SK-N-SH (cell line): ENCODE results near the gene PIBF1. TPM values are rescaled to one million over a fixed set of nuclear protein-coding genes. Genes with fewer than 3 reads are reported as not detected.

ENCODE experiments used
- CTCF ChIA-PET: fragments of 300-600, 350-600 bp; formaldehyde crosslinking; extraction: SDS; loops from one replicate; lab custom pipeline; 2021; lab: Yijun Ruan, JAX
- POLR2A ChIA-PET: fragments of 350-600 bp; sonication (Branson Sonifier 250); formaldehyde crosslinking; extraction: SDS; loops from one replicate; lab custom pipeline; 2020; ENCODE audit warnings: antibody characterized with exemption, inconsistent platforms; lab: Yijun Ruan, JAX
- DNase-seq: peaks from one replicate; pipeline ENCODE4 v3.0.0; 2012
- H2AFZ ChIP-seq: fragments of 200-600 bp; sonication (generic); 2 replicates; pipeline ENCODE4 v1.8.1; 2016; ENCODE audit warnings: antibody characterized with exemption, mild to moderate bottlenecking, low read depth
- H3F3A ChIP-seq: fragments of 200-600 bp; sonication (generic); replicated peaks from 2 replicates; pipeline ENCODE3; 2016; ENCODE audit warnings: antibody characterized with exemption, mild to moderate bottlenecking; ENCODE audit not compliant: insufficient read depth
- H3K27ac ChIP-seq, 2 experiments: fragments of 200-500 bp in 1 of 2; fragments of 200-600 bp in 1 of 2; sonication (Bioruptor generic) in 1 of 2; sonication (generic), shearing (Covaris generic) in 1 of 2; 2 replicates each; pipeline versions ENCODE4 v1.5.1 to v1.6.1; 2014 to 2016; ENCODE audit warnings: low read depth in 2 of 2, inconsistent platforms in 1 of 2, low read length in 1 of 2, mild to moderate bottlenecking in 1 of 2, mixed read lengths in 1 of 2
- H3K27me3 ChIP-seq: fragments of 200-600 bp; sonication (generic), shearing (Covaris generic); 2 replicates; pipeline ENCODE4 v1.6.1; 2016; ENCODE audit warnings: mixed run types; ENCODE audit not compliant: insufficient read depth
- H3K36me3 ChIP-seq, 2 experiments: fragments of 200-500 bp in 1 of 2; fragments of 200-600 bp in 1 of 2; sonication (Bioruptor generic) in 1 of 2; sonication (generic) in 1 of 2; replicated peaks in 1 of 2; 2 replicates each; pipeline versions ENCODE3 to v1.5.1; 2014 to 2016; ENCODE audit warnings: low read length in 1 of 2, mild to moderate bottlenecking in 1 of 2; ENCODE audit not compliant: insufficient read depth in 2 of 2, control insufficient read depth in 1 of 2
- H3K4me1 ChIP-seq, 2 experiments: fragments of 200-500 bp in 1 of 2; fragments of 200-600 bp in 1 of 2; sonication (Bioruptor generic) in 1 of 2; sonication (generic), shearing (Covaris generic) in 1 of 2; 2 replicates each; pipeline versions ENCODE4 v1.5.1 to v1.6.1; 2014 to 2016; ENCODE audit warnings: low read depth in 1 of 2, low read length in 1 of 2, mixed run types in 1 of 2; ENCODE audit not compliant: insufficient read depth in 2 of 2, control insufficient read depth in 1 of 2
- H3K4me2 ChIP-seq: fragments of 200-600 bp; sonication (generic), shearing (Covaris generic); 2 replicates; pipeline ENCODE4 v1.6.1; 2017; ENCODE audit warnings: mixed run types
- H3K4me3 ChIP-seq, 2 experiments: fragments of 200-500 bp in 1 of 2; fragments of 200-600 bp in 1 of 2; sonication (Bioruptor generic) in 1 of 2; sonication (generic), shearing (Covaris generic) in 1 of 2; 2 replicates each; pipeline versions ENCODE4 v1.5.1 to v1.8.1; 2014 to 2016; ENCODE audit warnings: low read depth in 2 of 2, inconsistent platforms in 1 of 2, low read length in 1 of 2, mild to moderate bottlenecking in 1 of 2, mixed read lengths in 1 of 2, moderate library complexity in 1 of 2
- H3K79me2 ChIP-seq: fragments of 200-600 bp; sonication (generic); 2 replicates; pipeline ENCODE4 v1.8.1; 2017; ENCODE audit warnings: mild to moderate bottlenecking; ENCODE audit not compliant: insufficient read depth
- H3K9ac ChIP-seq: fragments of 200-600 bp; sonication (generic); 2 replicates; pipeline ENCODE4 v1.6.1; 2017; ENCODE audit warnings: mixed run types
- H3K9me2 ChIP-seq: fragments of 200-600 bp; sonication (generic); 2 replicates; pipeline ENCODE4 v1.6.1; 2017; ENCODE audit warnings: mixed run types
- H3K9me3 ChIP-seq: fragments of 200-600 bp; sonication (generic); 2 replicates; pipeline ENCODE4 v1.6.1; 2017; ENCODE audit warnings: mixed run types, mild to moderate bottlenecking, moderate library complexity
- H4K20me1 ChIP-seq: fragments of 200-600 bp; sonication (generic); 2 replicates; pipeline ENCODE4 v1.6.1; 2017; ENCODE audit warnings: mild to moderate bottlenecking, mixed run types; ENCODE audit not compliant: insufficient read depth
- CHD2 ChIP-seq: fragments of 150-350 bp; IDR thresholded peaks from 2 replicates; pipeline ENCODE4 v1.6.1; 2018; ENCODE audit warnings: low read length; ENCODE audit not compliant: partially characterized antibody
- EP300 ChIP-seq, 2 experiments: IDR thresholded peaks; 2 replicates each; pipeline versions ENCODE4 v1.4.0 to v1.6.1; 2012; ENCODE audit warnings: borderline replicate concordance in 1 of 2, low read depth in 1 of 2, low read length in 1 of 2
- FOXJ3 ChIP-seq: sonication (generic); formaldehyde crosslinking; IDR thresholded peaks from 2 replicates; pipeline ENCODE4 v1.5.1; 2020; ENCODE audit warnings: mild to moderate bottlenecking, missing genetic modification reagents
- FOXM1 ChIP-seq: IDR thresholded peaks from 2 replicates; pipeline ENCODE4 v1.4.0; 2012; ENCODE audit warnings: low read depth, mild to moderate bottlenecking
- GABPA ChIP-seq: IDR thresholded peaks from 2 replicates; pipeline ENCODE4 v1.4.0; 2012; ENCODE audit warnings: low read depth, mild to moderate bottlenecking
- GATA2 ChIP-seq: sonication (generic); formaldehyde crosslinking; IDR thresholded peaks from 2 replicates; pipeline ENCODE4 v1.5.0; 2020; ENCODE audit warnings: mild to moderate bottlenecking, missing genetic modification reagents
- MAX ChIP-seq: IDR thresholded peaks from 2 replicates; pipeline ENCODE4 v1.4.0; 2012; ENCODE audit warnings: low read depth
- MXI1 ChIP-seq: IDR thresholded peaks from 2 replicates; pipeline ENCODE4 v1.6.1; 2012; ENCODE audit warnings: mild to moderate bottlenecking, low read depth, low read length, improper control_type of control experiment
- NFIC ChIP-seq: IDR thresholded peaks from 2 replicates; pipeline ENCODE4 v1.4.0; 2012; ENCODE audit warnings: borderline replicate concordance
- PBX3 ChIP-seq: IDR thresholded peaks from 2 replicates; pipeline ENCODE4; 2012
- POLR2AphosphoS5 ChIP-seq: IDR thresholded peaks from 2 replicates; pipeline ENCODE4 v1.6.1; 2012; ENCODE audit warnings: low read depth, low read length
- RAD21 ChIP-seq: IDR thresholded peaks from 2 replicates; pipeline ENCODE4 v1.6.1; 2012; ENCODE audit warnings: mild to moderate bottlenecking, low read length
- RCOR1 ChIP-seq: fragments of 150-350 bp; IDR thresholded peaks from 2 replicates; pipeline ENCODE4 v1.6.1; 2017; ENCODE audit warnings: antibody characterized with exemption, low read length
- RFX5 ChIP-seq: IDR thresholded peaks from 2 replicates; pipeline ENCODE4 v1.6.1; 2012; ENCODE audit warnings: mild to moderate bottlenecking, improper control_type of control experiment, low read length
- SIN3A ChIP-seq: IDR thresholded peaks from 2 replicates; pipeline ENCODE4 v1.6.1; 2012; ENCODE audit warnings: low read depth, mild to moderate bottlenecking, low read length, moderate library complexity, borderline replicate concordance
- SMC3 ChIP-seq: IDR thresholded peaks from 2 replicates; pipeline ENCODE4 v1.6.1; 2012; ENCODE audit warnings: low read depth, low read length, improper control_type of control experiment
- TAF1 ChIP-seq: IDR thresholded peaks from 2 replicates; pipeline ENCODE4 v1.6.1; 2012; ENCODE audit warnings: low read depth, mild to moderate bottlenecking, low read length, moderate library complexity, borderline replicate concordance
- ZBTB33 ChIP-seq: IDR thresholded peaks from 2 replicates; pipeline ENCODE4 v1.4.0; 2012; ENCODE audit warnings: low read depth, borderline replicate concordance
- WGBS: methylation state at CpG from one replicate; pipeline ENCODE4 v1.1.6; 2017; ENCODE audit warnings: low lambda C conversion rate; 5-methylcytosine and 5-hydroxymethylcytosine counted together
- polyA plus RNA-seq, 3 experiments: library from polyadenylated mRNA; depleted of rRNA; stranded (reverse); fragments of >200 nt; gene quantifications; 2 replicates each; pipeline ENCODE4 v1.2.3, GENCODE V29; 2012

The PIBF1 gene
- polyA plus RNA-seq, 1 of the 3 experiments (the other 2 are of a cell fraction): 3.9 TPM

GRCh38 chr13:73039201-73040108 is 257.5 kb downstream of the PIBF1 start:
- no peaks in the 10 kb centered on the region for H3K79me2 ChIP-seq
- TF ChIP-seq MXI1 (no peak), TAF1 (no peak), EP300 (IDR thresholded peaks at IDR 0.05; ENCODE audit: borderline replicate concordance in 1 of 2, low read depth in 1 of 2, low read length in 1 of 2) (no peak), FOXJ3 (CRISPR knock-in tag) (no peak), GATA2 (no peak), RAD21 (no peak), GABPA (no peak), MAX (no peak), SMC3 (no peak), POLR2AphosphoS5 (no peak), PBX3 (no peak), NFIC (no peak), SIN3A (no peak), ZBTB33 (no peak), FOXM1 (no peak), RCOR1 (no peak), CHD2 (no peak), RFX5 (no peak)

More at GRCh38 chr13:73039201-73040108, 257.5 kb downstream of the PIBF1 start:
- no peak for DNase-seq
- Histone ChIP-seq H3K27ac (no peak overlapping the region), H3K4me2 (no peak overlapping the region), H3K4me1 (no peaks in the 10 kb centered on the region), H3K27me3 (no peaks in the 10 kb centered on the region), H2AFZ (no peak overlapping the region), H3F3A (no peaks in the 10 kb centered on the region), H3K36me3 (no peaks in the 10 kb centered on the region), H3K4me3 (no peak overlapping the region), H3K9ac (no peak overlapping the region), H3K9me3 (no peaks in the 10 kb centered on the region), H4K20me1 (no peaks in the 10 kb centered on the region), H3K9me2 (no peaks in the 10 kb centered on the region)
- ChIA-PET CTCF (no interaction called here), POLR2A (no interaction called here)
- WGBS: 77% methylated on average over 2 of the region's 2 CpGs
